WTC11 (cell line): Measurements from ENCODE around the gene ADGRF1.

Source experiments
- FOXP1 ChIP-seq: sonication (generic); formaldehyde crosslinking; IDR thresholded peaks from 2 replicates; pipeline ENCODE4 v1.8.0; 2022; ENCODE audit warnings: missing genetic modification reagents, mild to moderate bottlenecking, moderate library complexity, borderline replicate concordance
- ZBTB21 ChIP-seq: sonication (generic); formaldehyde crosslinking; IDR thresholded peaks from 2 replicates; pipeline ENCODE4 v1.8.1; 2023; ENCODE audit warnings: mild to moderate bottlenecking, missing genetic modification reagents, borderline replicate concordance
- ZNF263 ChIP-seq: sonication (generic); formaldehyde crosslinking; IDR thresholded peaks from 2 replicates; pipeline ENCODE4 v1.8.1; 2022; ENCODE audit warnings: low read depth, mild to moderate bottlenecking, moderate library complexity, missing genetic modification reagents
- TF ChIP-seq, protein P1 (sequence below): fragments of 200-600 bp; IDR thresholded peaks from 2 replicates; pipeline ENCODE4 v1.8.0; 2022; ENCODE audit warnings: antibody characterized with exemption
- TF ChIP-seq, protein P2 (sequence below): sonication (generic); formaldehyde crosslinking; IDR thresholded peaks from 2 replicates; pipeline ENCODE4 v1.8.1; 2023; ENCODE audit warnings: mild to moderate bottlenecking, missing genetic modification reagents
- TF ChIP-seq, protein P3 (sequence below): sonication (generic); formaldehyde crosslinking; IDR thresholded peaks from 2 replicates; pipeline ENCODE4 v1.8.1; 2023; ENCODE audit warnings: mild to moderate bottlenecking, missing genetic modification reagents, borderline replicate concordance

DNA sequence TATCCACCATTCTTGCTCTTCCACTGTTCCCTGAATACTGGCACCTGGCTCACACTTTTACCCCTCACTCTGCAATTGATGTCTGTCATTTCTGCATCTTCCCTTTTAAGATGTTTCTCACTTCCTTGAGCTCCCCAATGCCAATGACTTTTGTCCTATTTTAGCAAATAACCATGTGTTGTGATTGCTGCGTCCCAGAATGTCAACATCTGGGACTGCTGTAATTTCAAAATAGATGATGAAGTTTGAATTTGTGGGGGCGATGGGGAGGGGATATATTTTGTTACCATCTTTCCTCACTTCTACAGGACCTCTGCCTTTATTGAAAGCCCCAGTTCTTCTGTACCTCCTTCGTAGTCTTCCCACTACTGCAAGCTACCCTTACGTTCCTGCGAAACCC lies 80.4 kb downstream of the ADGRF1 start:
- no peak for TF ChIP-seq ZNF263 (CRISPR knock-in tag)
- TF ChIP-seq, protein P1, sequence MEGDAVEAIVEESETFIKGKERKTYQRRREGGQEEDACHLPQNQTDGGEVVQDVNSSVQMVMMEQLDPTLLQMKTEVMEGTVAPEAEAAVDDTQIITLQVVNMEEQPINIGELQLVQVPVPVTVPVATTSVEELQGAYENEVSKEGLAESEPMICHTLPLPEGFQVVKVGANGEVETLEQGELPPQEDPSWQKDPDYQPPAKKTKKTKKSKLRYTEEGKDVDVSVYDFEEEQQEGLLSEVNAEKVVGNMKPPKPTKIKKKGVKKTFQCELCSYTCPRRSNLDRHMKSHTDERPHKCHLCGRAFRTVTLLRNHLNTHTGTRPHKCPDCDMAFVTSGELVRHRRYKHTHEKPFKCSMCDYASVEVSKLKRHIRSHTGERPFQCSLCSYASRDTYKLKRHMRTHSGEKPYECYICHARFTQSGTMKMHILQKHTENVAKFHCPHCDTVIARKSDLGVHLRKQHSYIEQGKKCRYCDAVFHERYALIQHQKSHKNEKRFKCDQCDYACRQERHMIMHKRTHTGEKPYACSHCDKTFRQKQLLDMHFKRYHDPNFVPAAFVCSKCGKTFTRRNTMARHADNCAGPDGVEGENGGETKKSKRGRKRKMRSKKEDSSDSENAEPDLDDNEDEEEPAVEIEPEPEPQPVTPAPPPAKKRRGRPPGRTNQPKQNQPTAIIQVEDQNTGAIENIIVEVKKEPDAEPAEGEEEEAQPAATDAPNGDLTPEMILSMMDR = no peak
- TF ChIP-seq, protein P2, sequence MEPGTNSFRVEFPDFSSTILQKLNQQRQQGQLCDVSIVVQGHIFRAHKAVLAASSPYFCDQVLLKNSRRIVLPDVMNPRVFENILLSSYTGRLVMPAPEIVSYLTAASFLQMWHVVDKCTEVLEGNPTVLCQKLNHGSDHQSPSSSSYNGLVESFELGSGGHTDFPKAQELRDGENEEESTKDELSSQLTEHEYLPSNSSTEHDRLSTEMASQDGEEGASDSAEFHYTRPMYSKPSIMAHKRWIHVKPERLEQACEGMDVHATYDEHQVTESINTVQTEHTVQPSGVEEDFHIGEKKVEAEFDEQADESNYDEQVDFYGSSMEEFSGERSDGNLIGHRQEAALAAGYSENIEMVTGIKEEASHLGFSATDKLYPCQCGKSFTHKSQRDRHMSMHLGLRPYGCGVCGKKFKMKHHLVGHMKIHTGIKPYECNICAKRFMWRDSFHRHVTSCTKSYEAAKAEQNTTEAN (CRISPR knock-in tag) = no peak
- no peak for TF ChIP-seq ZBTB21 (CRISPR knock-in tag)
- TF ChIP-seq, protein P3, sequence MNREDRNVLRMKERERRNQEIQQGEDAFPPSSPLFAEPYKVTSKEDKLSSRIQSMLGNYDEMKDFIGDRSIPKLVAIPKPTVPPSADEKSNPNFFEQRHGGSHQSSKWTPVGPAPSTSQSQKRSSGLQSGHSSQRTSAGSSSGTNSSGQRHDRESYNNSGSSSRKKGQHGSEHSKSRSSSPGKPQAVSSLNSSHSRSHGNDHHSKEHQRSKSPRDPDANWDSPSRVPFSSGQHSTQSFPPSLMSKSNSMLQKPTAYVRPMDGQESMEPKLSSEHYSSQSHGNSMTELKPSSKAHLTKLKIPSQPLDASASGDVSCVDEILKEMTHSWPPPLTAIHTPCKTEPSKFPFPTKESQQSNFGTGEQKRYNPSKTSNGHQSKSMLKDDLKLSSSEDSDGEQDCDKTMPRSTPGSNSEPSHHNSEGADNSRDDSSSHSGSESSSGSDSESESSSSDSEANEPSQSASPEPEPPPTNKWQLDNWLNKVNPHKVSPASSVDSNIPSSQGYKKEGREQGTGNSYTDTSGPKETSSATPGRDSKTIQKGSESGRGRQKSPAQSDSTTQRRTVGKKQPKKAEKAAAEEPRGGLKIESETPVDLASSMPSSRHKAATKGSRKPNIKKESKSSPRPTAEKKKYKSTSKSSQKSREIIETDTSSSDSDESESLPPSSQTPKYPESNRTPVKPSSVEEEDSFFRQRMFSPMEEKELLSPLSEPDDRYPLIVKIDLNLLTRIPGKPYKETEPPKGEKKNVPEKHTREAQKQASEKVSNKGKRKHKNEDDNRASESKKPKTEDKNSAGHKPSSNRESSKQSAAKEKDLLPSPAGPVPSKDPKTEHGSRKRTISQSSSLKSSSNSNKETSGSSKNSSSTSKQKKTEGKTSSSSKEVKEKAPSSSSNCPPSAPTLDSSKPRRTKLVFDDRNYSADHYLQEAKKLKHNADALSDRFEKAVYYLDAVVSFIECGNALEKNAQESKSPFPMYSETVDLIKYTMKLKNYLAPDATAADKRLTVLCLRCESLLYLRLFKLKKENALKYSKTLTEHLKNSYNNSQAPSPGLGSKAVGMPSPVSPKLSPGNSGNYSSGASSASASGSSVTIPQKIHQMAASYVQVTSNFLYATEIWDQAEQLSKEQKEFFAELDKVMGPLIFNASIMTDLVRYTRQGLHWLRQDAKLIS (CRISPR knock-in tag) = no peak
- TF ChIP-seq FOXP1 (CRISPR knock-in tag) = no peak
